Heart left ventricle (tissue), 16 donors: Measurements from ENCODE around the gene PCBD2. TPM values are rescaled to one million over a fixed set of nuclear protein-coding genes. Genes with fewer than 3 reads are reported as not detected.

Source experiments
- ATAC-seq, 4 donors: fragments of 200-7000 bp; cut with Tn5 transposase; one replicate each; pipeline ENCODE4 v1.9.1; 2020 to 2022; ENCODE audit warnings: moderate library complexity in 4 of 4, mild to moderate bottlenecking in 3 of 4, moderate number of reproducible peaks in 1 of 4
- DNase-seq, 5 donors: peaks; one replicate each; pipeline ENCODE4 v3.0.0-alpha.2; 2020
- H3K27ac ChIP-seq, 12 donors: fragments of 200-600 bp; sonication (generic) in 4 of 12; one replicate each; pipeline versions ENCODE4 v1.5.0 to v1.8.0; 2016 to 2022; ENCODE audit warnings: mild to moderate bottlenecking in 2 of 12
- H3K27me3 ChIP-seq, 9 donors: fragments of 200-600 bp; sonication (generic) in 2 of 9; one replicate each; pipeline versions ENCODE4 v1.5.1 to v1.8.0; 2016 to 2022; ENCODE audit warnings: mild to moderate bottlenecking in 3 of 9
- H3K36me3 ChIP-seq, 9 donors: fragments of 200-600 bp; sonication (generic) in 2 of 9; one replicate each; pipeline versions ENCODE4 v1.5.0 to v1.8.0; 2018 to 2022; ENCODE audit warnings: mild to moderate bottlenecking in 2 of 9
- H3K4me1 ChIP-seq, 12 donors: fragments of 200-600 bp; sonication (generic) in 4 of 12; one replicate each; pipeline versions ENCODE4 v1.5.0 to v1.8.0; 2016 to 2022; ENCODE audit warnings: mild to moderate bottlenecking in 3 of 12
- H3K4me3 ChIP-seq, 12 donors: fragments of 200-600 bp; sonication (generic) in 4 of 12; one replicate each; pipeline versions ENCODE4 v1.5.0 to v1.8.0; 2017 to 2022; ENCODE audit warnings: mild to moderate bottlenecking in 9 of 12, moderate library complexity in 4 of 12
- H3K9me3 ChIP-seq, 12 donors: fragments of 200-600 bp; sonication (generic) in 4 of 12; one replicate each; pipeline versions ENCODE4 v1.5.0 to v1.8.0; 2016 to 2022; ENCODE audit warnings: mild to moderate bottlenecking in 1 of 12
- POLR2A ChIP-seq, 2 donors: fragments of 450-650 bp; IDR thresholded peaks; one replicate each; pipeline ENCODE4 v1.6.1; 2017; ENCODE audit warnings: antibody characterized with exemption in 2 of 2, mild to moderate bottlenecking in 2 of 2, moderate library complexity in 2 of 2
- WGBS, 4 donors: extraction: QIAGEN DNeasy Blood & Tissue Kit in 2 of 4; methylation state at CpG; one replicate each; pipeline versions ENCODE4 v1.1.5 to v1.1.7; 2013 to 2018; 5-methylcytosine and 5-hydroxymethylcytosine counted together
- intact Hi-C, 10 donors: fragments of 100-400 bp; cut with DNase I; formaldehyde crosslinking; loops; one replicate each; pipeline versions ENCODE4 v1.11.1 to v1.14.2; 2022
- polyA plus RNA-seq, 2 donors: library from polyadenylated mRNA; stranded (reverse); fragments of 200-250 nt; gene quantifications; one replicate each; pipeline ENCODE4 v1.2.3, GENCODE V29; 2013
- total RNA-seq, 9 donors: library from RNA; depleted of rRNA in 2 of 9; stranded (reverse); fragments of >200 nt in 2 of 9; fragmentation: NEBNext Ultra II Directional in 3 of 9; extraction: Animal tissue kit (Norgen Biotek cat#: 25700) in 3 of 9; gene quantifications; one replicate each; pipeline versions ENCODE4 v1.1.0 to v1.2.4, GENCODE V29; 2016 to 2023
- TF ChIP-seq, protein P1 (sequence below), 12 donors: fragments of 200-600 bp; sonication (generic) in 4 of 12; IDR thresholded peaks; one replicate each; pipeline versions ENCODE4 v1.5.0 to v1.8.0; 2018 to 2022; ENCODE audit warnings: antibody characterized with exemption in 12 of 12, mild to moderate bottlenecking in 5 of 12
- donor health status: ischemic (EF 13 %, LVEDD 7.1; RV severe dilation, severe dysfunction).
- donor health status: healthy with polysubstance abuse.
- donor health status: DM: no; HTN: yes; CAD: no.
- donor health status: DM: no; HTN: no; CAD: no.
- donor health status: ischemic (EF 25% LVEDD 6.9; RV normal size, moderate dysfunction).
- donor health status: ischemic (EF 25% LVEDD 5.7; RV mildly dilated, moderate dysfunction).
- donor health status: healthy.
- donor health status: DM: yes; HTN: yes; CAD: no.
- donor health status: ischemic (EF 35%, LVEDD 5.7; RV mildly dilated, moderate dysfunction).
- donor health status: nonischemic (EF 11% LVEDD 7.7; RV severe dilation, severe dysfunction).
- donor health status: DM: yes; HTN: yes; CAD: no.
- donor health status: PGD.
- donor health status: ischemic (EF 29% LVEDD 5.4; RV normal size, mild dysfunction).
- donor health status: nonischemic (EF 23%, LVEDD 6.1; RV moderate dilation, normal function).

PCBD2 gene
- total and polyA plus RNA-seq, 11 donors, result 9.1 to 31.6 (median 19.7) TPM

DNA sequence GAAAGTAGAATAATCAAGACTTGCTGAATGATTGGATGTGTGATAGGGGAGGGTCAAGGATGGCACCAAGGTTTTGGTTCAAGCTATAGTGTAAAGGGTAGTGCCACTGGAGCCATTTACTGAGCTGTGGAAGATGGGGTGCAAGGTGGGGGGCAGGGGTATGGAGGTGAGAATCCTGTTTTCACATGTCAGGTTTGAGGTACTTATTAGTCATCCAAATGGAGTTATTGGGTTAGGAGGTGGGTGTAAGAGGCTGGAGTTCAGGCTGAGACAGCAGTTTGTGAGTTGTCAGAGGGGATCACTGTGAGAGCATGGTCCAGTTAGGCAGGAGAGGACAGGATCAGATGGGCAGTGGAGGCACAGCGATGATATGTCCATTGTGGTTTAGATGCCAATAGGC, 8.9 kb downstream of the PCBD2 start:
- DNase-seq, result no peak
- no peak for ATAC-seq
- H3K27ac ChIP-seq, result no peak overlapping the region
- no peak for TF ChIP-seq POLR2A (IDR thresholded peaks at IDR 0.05)
- TF ChIP-seq, protein P1, sequence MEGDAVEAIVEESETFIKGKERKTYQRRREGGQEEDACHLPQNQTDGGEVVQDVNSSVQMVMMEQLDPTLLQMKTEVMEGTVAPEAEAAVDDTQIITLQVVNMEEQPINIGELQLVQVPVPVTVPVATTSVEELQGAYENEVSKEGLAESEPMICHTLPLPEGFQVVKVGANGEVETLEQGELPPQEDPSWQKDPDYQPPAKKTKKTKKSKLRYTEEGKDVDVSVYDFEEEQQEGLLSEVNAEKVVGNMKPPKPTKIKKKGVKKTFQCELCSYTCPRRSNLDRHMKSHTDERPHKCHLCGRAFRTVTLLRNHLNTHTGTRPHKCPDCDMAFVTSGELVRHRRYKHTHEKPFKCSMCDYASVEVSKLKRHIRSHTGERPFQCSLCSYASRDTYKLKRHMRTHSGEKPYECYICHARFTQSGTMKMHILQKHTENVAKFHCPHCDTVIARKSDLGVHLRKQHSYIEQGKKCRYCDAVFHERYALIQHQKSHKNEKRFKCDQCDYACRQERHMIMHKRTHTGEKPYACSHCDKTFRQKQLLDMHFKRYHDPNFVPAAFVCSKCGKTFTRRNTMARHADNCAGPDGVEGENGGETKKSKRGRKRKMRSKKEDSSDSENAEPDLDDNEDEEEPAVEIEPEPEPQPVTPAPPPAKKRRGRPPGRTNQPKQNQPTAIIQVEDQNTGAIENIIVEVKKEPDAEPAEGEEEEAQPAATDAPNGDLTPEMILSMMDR (IDR thresholded peaks at IDR 0.05), result no peak
- H3K36me3 ChIP-seq, result peaks cover 0 to 82% (median 54%) of the 10 kb centered on the region in 9 donors
- H3K4me1 ChIP-seq, result no peaks in the 10 kb centered on the region
- H3K9me3 ChIP-seq, result no peaks in the 10 kb centered on the region
- no peaks in the 10 kb centered on the region for H3K27me3 ChIP-seq
- no peak overlapping the region for H3K4me3 ChIP-seq
- intact Hi-C loops, result loop anchor here in 2 of 10 donors (5.0 to 10.0 kb wide), 2 partner anchors 279 to 281 kb away; no protein-coding TSS in a partner anchor
- WGBS, 4 donors, result 93 to 100% (median 99%) methylated on average over 1 of the region's 1 CpG

DNA sequence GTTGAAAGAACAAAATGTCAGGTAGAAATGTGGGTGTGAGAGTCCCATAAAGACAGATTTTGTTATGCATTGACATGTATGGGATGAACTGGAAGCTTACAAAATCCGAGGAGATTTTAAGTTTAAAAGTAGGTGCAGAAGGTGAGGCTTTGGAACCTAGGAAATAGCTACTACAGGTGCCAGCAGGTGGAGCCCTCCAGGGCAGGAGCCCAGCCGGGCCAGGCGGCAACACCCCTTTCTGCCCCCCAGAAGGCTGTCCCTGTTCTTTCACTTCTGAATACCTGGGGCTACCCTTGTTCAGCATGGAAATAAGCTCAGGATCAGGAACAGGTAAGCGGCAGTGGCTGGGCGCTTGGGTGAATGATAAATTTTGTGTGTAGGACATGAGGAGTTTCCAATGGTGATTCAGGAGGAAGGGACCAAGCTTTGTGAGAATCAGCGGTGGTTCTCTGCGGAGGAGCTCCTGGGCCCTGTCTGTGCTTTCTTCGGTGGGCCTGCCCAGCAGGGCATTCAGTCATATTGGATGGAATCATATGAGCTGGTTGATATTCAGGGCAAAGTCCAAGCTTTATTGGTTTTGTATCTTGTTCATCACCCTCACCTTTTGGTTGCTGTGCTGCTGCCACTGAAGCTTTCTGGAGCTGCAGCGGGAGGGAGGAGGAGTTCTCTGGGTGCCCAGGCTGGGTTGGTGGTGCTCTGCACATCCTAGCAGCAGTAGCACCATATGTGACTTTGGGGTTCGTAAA, 12.3 kb downstream of the PCBD2 start:
- Histone ChIP-seq H3K4me3 (no peak overlapping the region), H3K9me3 (no peaks in the 10 kb centered on the region), H3K27ac (no peak overlapping the region), H3K27me3 (no peaks in the 10 kb centered on the region), H3K4me1 (no peaks in the 10 kb centered on the region), H3K36me3 (peaks cover 0 to 71% (median 31%) of the 10 kb centered on the region in 9 donors)
- TF ChIP-seq, protein P1 (IDR thresholded peaks at IDR 0.05), result peak in 4 of 12 donors; percentile 14 to 19 (median 18)
- no peak for TF ChIP-seq POLR2A (IDR thresholded peaks at IDR 0.05)
- 91 to 95% (median 93%) methylated on average over 10 of the region's 10 CpGs for WGBS, 4 donors
- DNase-seq (no peak), ATAC-seq (no peak)
- intact Hi-C loops, result loop anchor here in 1 of 10 donors (10.0 kb wide), 1 partner anchor 278 kb away; no protein-coding TSS in a partner anchor

DNA sequence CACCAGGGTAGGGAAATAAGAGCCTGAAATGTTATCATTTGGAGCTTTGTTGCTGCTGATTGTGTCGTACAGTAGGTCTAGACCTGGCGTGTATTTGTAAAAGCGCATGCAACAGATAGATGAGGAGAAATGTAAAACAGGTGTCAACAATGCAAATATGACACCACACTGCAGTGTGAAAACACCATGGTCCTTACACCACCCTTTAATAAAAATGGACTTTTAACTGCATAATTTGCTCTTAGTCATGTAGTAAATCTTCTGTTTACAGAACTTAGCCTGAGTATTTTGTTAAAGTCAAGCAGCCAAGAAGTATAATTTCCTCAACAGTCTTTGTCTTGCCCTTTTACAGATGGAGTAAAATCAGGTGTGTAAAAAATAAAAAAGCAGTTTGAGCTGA, 13.9 kb downstream of the PCBD2 start:
- Histone ChIP-seq H3K4me1 (no peaks in the 10 kb centered on the region), H3K27me3 (no peaks in the 10 kb centered on the region), H3K9me3 (no peaks in the 10 kb centered on the region), H3K27ac (no peak overlapping the region), H3K36me3 (peaks cover 0 to 57% (median 27%) of the 10 kb centered on the region in 9 donors), H3K4me3 (no peak overlapping the region)
- DNase-seq (no peak), ATAC-seq (no peak)
- intact Hi-C loops, result loop anchor here in 1 of 10 donors (10.0 kb wide), 1 partner anchor 276 kb away; no protein-coding TSS in a partner anchor
- TF ChIP-seq, protein P1 (IDR thresholded peaks at IDR 0.05), result no peak
- no peak for TF ChIP-seq POLR2A (IDR thresholded peaks at IDR 0.05)
- WGBS, 4 donors, result 85 to 94% (median 91%) methylated on average over 3 of the region's 3 CpGs

DNA sequence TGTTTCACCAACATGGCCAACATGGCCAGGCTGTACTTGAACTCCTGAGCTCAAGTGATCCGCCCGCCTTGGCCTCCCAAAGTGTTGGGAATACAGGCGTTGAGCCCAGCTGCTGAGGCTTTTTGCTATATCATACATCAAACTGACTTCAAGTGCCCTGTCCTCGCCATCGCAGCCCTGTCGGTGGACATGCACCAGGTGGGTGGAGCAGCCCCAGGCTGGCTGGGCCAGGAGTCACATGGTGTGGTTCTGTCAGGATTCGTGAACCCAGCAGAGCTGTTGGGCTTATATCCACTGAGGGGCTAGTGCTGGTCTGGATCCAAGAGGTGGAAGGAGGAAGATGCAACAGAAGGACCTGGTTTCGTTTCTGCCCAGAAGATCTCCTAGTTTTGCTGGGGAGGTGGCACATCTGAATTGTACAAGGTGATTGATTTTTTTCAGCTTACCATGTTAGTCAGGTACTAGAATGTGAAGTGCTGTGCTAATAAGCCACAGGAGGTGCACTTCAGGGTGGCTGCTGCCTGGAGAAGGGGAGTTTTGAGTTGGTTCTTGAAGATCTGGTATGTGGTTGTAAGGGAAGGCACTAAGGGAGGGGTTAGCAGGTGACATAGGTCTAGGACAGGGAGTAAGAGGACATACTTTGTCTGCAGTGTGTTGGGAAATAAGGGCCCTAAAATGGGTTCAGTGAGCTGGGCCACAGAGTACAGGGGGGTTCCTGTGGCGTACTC, 16.1 kb downstream of the PCBD2 start:
- no peak for TF ChIP-seq POLR2A (IDR thresholded peaks at IDR 0.05)
- TF ChIP-seq, protein P1 (IDR thresholded peaks at IDR 0.05), result no peak

More for the DNA sequence above, 16.1 kb downstream of the PCBD2 start:
- DNase-seq (no peak), ATAC-seq (no peak)
- intact Hi-C loops, result no loop called here
- peaks cover 0 to 36% (median 16%) of the 10 kb centered on the region in 9 donors for H3K36me3 ChIP-seq
- no peak overlapping the region for H3K27ac ChIP-seq
- no peaks in the 10 kb centered on the region for H3K9me3 ChIP-seq
- WGBS, 4 donors, result 70 to 86% (median 81%) methylated on average over 9 of the region's 9 CpGs
- H3K4me3 ChIP-seq, result no peak overlapping the region
- no peaks in the 10 kb centered on the region for H3K4me1 ChIP-seq
- H3K27me3 ChIP-seq, result no peaks in the 10 kb centered on the region
